HG03520 (cell line): ENCODE results near the gene PRM2.
"Not testable (repeated sequence)": the region's sequence is repeated elsewhere in the genome, so short reads cannot be mapped to it uniquely, and the experiment has no call there.

Source experiments
- ATAC-seq: cut with Tn5 transposase; IDR thresholded peaks from one replicate; pipeline ENCODE4 v1.9.1; 2021; ENCODE audit warnings: mild to moderate bottlenecking, moderate library complexity; ENCODE audit not compliant: unreplicated experiment

PRM2 gene

GRCh38 chr16:11290102-11290893 lies 14.0 kb upstream of the PRM2 start:
- no peak for ATAC-seq

- not testable (repeated sequence) for ATAC-seq
These were observed 13.4 kb upstream of the PRM2 start for GRCh38 chr16:11289696-11290095.

DNA sequence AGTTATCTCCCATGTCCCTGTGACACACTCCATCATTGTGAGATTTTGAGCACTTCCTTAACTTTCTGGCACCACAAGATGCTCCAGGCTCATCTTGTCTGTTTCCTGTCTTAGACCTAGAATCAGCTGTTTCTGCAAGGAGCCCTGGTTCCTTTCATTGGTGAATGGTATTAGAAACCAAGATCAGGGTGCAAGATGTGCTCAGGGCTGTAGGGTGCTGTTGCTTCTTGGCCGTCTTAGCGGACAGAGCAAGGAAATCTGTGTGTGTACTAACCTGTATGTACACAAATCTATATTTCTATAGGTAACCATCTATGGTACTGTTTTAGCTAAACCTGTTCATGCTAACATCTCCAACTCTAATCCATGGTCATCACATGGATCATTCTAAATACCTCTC lies 12.9 kb upstream of the PRM2 start:
- ATAC-seq: no peak

DNA sequence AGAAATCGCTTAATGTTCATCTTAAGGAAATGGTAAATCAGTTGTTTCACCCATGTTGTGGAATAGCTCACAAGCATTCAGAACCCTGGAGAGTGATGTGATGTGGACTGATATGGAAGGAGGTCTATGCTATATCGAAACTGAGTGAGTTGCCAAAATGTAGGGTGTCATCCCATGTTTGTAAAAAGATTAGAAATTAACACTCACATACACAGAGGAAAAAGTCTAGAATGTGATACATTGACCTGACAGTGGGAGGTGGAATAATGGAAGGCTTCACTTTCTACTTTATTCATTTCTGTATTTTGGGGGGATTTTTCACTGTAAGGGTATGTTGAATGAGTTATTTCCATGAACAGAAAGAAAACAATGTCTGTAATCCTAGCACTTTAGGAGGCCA lies 9.6 kb upstream of the PRM2 start:
- ATAC-seq: no peak

DNA sequence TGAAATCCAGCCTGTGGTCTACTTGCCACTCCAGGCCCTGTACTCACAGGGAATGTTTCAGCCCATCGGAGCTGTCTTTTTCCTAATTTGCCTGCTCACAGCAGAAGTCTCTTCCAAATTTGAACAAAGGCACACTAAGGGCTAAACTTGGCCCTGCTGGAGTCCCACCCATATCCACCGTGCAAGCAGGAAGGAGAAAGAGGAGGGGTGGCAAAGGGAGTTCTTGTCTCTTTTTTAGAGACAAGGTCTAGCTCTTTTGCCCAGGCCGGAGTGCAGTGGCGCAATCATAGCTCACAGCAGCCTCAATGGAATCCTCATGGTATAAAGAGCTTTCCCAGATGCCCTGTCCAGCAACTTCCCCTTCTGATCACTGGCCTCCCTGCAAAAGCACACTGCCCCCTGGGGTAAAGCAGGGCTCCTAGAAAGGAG lies 7.6 kb upstream of the PRM2 start:
- ATAC-seq: no peak

DNA sequence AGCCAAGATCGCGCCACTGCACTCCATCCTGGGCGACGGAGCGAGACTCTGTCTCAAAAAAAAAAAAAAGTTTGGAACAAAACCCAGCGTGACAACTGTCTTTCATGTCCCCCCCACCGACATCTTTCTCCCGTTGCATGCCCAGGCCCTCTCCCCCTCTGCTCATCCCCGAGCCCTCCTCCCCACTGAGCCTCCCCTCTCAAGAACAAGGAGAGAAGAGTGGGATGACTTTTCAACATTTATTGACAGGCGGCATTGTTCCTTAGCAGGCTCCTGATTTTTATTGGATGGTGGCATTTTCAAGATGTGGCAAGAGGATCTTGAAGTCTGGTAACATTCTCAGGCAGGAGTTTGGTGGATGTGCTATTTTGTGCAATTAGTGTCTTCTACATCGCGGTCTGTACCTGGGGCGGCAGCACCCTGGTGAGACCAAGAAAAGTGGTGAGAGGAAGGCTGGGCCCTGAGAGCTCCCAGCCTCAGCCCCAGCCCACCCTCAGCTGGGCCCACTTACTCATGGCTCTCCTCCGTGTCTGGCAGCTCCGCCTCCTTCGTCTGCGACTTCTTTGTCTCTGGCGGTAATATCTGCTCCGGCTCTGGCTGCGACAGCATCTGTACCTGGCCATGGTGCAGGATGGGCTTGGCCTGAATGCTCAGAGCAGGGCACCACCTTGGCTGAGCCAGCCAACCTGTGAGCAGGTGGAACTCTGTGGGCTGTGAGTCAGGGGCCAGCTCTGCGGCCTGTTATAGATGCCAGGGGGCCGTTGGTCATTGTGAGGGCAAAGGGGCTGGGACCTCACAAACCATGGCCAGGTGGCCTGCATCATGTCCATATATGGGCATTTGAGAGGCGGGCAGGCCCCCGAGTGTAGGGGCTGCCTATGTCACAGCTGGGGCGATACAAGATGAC lies 4.6 kb upstream of the PRM2 start, which contains the start of gene PRM1:
PRM1 (minus strand) TSS at position 715 of the 907 bp plus-strand sequence; CDS start at position 623, 92 bp downstream.
- ATAC-seq: no peak

- no peak for ATAC-seq
These were observed 2.7 kb upstream of the PRM2 start for GRCh38 chr16:11278681-11279628.

GRCh38 chr16:11277607-11278337 lies 1.5 kb upstream of the PRM2 start:
- no peak for ATAC-seq

GRCh38 chr16:11276896-11277593 lies 765 bp upstream of the PRM2 start:
- ATAC-seq: no peak

DNA sequence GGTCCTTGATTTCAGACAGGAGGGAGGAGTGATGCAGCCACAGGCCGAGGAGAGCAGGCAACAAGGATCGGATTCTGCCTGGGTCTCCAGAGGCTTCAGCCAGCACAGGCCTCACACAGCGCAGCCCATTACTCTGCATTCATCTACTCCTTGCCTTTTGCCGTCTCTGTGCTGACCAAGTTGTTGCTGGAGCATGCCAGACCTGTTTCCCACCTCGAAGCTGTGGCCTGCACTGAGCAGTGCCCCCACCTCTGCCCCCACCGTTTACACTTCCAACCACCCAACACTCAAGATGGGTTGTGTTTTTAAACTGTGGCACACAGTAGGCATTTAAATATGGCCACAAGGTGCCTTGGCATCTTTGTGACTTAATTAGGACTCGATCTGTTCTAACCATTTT lies 1.3 kb downstream of the PRM2 start:
- ATAC-seq: no peak

- no peak for ATAC-seq
These were observed 2.5 kb downstream of the PRM2 start for GRCh38 chr16:11273721-11274324.

- ATAC-seq: no peak
These were observed 3.2 kb downstream of the PRM2 start, which contains the start of gene PRM3 for GRCh38 chr16:11272921-11273720. PRM3 (minus strand) TSS chr16:11273629; CDS start chr16:11273595, 34 bp downstream.

- ATAC-seq: no peak
These were observed 3.8 kb downstream of the PRM2 start for GRCh38 chr16:11272484-11272883.

DNA sequence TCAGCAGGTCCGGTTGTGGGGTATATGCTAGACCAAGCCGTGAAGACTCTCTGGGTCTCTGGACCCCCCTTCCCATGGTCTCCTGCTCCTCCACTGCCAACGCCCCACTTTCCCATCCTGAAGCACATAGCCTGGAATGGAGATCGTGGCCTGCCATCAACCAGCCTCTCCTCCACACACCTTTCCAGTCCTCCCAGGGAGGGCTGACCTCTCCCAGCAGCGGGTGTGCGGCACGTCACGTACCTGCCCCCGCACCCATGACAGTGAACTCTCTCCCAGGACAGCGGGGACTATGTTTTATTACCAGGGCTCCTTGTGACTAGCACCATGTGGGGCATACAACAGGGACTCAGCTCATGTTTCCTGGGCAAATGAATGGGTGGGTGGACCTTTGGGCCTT lies 4.7 kb downstream of the PRM2 start:
- no peak for ATAC-seq

DNA sequence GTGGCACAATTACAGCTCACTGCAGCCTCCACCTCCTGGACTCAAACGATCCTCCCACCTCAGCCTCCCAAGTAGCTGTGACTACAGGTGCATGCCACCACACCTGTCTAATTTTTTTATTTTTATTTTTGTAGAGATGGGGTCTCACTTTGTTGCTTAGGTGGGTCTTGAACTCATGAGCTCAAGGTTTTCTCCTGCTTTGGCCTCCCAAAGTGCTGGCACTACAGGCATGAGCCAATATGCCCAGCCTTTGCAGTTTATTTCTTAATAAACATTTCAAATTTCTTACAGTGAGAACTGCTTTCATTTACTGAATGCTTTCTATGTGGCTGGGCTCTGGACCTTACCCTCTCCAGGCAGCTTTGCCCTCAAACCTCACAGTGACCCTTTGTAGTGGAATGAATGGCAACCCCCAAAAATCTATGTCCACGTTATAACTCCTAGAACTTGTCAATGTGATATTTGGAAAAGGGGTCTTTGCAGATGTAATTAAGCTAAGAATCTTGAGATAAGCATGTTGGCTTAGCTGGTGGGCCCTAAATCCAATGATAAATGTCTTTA lies 5.6 kb downstream of the PRM2 start:
- ATAC-seq: no peak

GRCh38 chr16:11268921-11269375 lies 7.3 kb downstream of the PRM2 start, which contains the start of gene TNP2:
TNP2 (minus strand) TSS chr16:11269325; CDS start chr16:11269262, 63 bp downstream.
- ATAC-seq: no peak

- ATAC-seq: no peak
These were observed 11.2 kb downstream of the PRM2 start for GRCh38 chr16:11265124-11265523.
